GM21619 (cell line): ENCODE data around the gene MMRN2.
"Not testable (repeated sequence)": the region's sequence is repeated elsewhere in the genome, so short reads cannot be mapped to it uniquely, and the experiment has no call there.

Experiments
- ATAC-seq: cut with Tn5 transposase; IDR thresholded peaks from one replicate; pipeline ENCODE4 v1.9.1; 2021; ENCODE audit not compliant: unreplicated experiment

MMRN2 gene

GRCh38 chr10:86956195-86956847 is 1.1 kb downstream of the MMRN2 start:
- ATAC-seq = no peak

- no peak for ATAC-seq
Observed at GRCh38 chr10:86955501-86956194, 1.8 kb downstream of the MMRN2 start.

- ATAC-seq = no peak
Observed at GRCh38 chr10:86954681-86955500, 2.5 kb downstream of the MMRN2 start.

- no peak for ATAC-seq
Observed at GRCh38 chr10:86953747-86954680, 3.4 kb downstream of the MMRN2 start.

- not testable (repeated sequence) for ATAC-seq
Observed at GRCh38 chr10:86952697-86953096, 4.7 kb downstream of the MMRN2 start.

DNA sequence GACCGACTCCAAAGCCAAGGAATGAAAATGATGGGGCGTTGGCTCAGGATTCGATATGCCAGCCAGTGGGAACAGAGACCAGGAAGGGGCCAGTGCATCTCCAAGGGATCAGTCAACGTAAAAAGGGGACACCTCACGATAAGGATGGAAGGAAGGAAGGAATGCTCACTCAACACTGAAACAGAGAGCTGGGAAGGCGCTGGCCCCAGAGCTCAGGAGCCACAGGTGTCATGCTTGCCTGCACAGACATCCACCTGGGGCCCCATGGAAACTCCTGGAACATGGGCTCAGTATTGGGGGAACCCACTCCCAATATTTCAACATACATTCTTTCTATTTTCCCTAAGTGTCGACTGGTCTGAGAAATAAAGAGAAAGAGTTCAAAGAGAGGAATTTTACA is 5.3 kb downstream of the MMRN2 start:
- no peak for ATAC-seq

GRCh38 chr10:86951184-86951761 is 6.1 kb downstream of the MMRN2 start:
- ATAC-seq = no peak

DNA sequence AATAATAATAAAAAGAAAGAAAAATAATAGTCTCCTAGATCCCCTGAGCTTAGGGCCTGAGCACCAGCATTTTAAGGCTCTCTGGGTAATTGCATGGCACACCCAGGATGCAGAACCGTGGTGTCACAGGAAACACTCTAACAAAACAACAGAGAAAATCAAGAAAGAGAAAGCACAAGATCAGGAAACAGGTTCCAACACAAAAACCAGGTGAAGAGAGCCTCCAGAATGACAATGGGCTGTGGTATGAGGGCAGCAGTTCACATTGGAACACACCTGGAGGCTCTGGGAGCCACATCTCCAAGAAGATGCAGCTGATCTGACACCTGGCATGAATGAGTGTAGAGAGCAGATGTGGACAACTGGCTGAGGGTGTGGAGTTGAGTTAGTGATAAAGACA is 7.1 kb downstream of the MMRN2 start:
- ATAC-seq = no peak

GRCh38 chr10:86947806-86948205 is 9.6 kb downstream of the MMRN2 start:
- ATAC-seq = not testable (repeated sequence)

DNA sequence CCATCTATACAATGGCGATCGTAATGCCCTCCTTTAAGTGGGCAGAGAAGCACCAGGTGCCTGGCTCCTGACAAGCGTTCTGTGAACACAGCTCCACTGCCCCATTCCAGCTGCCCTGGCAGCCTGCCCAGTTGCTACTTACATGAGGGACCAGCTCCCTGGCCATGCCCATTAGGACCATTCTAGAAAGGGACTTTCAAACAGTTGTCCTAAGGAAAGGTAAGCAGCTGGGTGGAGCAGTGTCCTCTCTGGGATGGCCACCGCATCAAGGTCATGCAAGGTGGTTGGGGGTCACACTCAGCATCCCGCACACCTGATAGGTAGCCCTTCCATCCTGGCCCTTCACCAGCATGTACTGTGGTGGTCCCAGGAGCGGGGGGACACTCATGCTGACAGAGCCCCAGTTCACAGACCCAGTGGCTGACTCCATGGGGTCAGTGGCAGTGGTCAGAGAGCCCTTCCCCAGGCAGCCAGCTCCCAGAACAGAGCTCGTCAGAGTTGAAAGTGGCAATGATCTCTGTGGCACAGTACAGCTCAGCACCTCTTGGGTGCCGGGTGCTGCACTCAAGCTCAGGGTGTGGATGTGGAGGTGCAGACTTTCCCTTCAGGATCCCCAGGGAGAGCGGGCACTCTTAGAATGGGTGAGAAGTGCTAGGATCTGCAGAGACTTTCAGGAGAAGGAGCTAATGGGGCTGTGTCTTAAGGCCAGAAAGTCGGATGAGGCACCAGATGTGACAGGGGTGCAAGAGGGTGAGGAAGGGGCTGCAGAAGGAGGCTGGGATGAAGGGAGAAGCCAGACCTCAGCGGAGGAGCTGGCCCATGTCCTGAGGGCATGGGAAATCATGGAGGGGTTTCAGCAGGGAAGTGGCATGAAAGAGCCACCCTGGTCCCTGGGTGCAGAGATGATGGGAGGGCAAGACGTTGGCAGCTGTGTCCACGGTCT is 10.9 kb downstream of the MMRN2 start:
- ATAC-seq = no peak

- ATAC-seq = no peak
Observed at GRCh38 chr10:86945361-86946212, 11.8 kb downstream of the MMRN2 start.

GRCh38 chr10:86944907-86945306 is 12.5 kb downstream of the MMRN2 start:
- ATAC-seq = no peak

DNA sequence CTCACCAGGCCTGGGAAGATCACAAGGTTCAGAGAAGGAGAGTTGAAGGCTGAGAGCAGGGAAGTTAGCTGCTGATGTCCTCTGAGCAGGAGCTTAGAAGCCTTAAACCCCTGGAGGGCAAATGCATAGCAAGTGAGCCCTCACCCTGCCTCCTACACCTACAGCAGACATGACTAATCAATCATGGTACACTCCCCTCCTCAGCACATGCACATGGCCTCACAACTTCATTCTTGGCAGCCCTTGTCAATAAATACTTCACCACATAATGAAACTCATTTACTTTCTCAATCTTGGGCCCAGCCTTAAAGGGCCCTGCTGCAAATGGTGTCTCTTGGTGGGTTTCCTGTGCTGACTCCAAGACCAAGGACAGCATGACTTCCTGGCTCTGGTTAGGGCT is 12.9 kb downstream of the MMRN2 start:
- no peak for ATAC-seq

- no peak for ATAC-seq
Observed at GRCh38 chr10:86944031-86944419, 13.4 kb downstream of the MMRN2 start.

- ATAC-seq = no peak
Observed at GRCh38 chr10:86943316-86944030, 13.9 kb downstream of the MMRN2 start.

DNA sequence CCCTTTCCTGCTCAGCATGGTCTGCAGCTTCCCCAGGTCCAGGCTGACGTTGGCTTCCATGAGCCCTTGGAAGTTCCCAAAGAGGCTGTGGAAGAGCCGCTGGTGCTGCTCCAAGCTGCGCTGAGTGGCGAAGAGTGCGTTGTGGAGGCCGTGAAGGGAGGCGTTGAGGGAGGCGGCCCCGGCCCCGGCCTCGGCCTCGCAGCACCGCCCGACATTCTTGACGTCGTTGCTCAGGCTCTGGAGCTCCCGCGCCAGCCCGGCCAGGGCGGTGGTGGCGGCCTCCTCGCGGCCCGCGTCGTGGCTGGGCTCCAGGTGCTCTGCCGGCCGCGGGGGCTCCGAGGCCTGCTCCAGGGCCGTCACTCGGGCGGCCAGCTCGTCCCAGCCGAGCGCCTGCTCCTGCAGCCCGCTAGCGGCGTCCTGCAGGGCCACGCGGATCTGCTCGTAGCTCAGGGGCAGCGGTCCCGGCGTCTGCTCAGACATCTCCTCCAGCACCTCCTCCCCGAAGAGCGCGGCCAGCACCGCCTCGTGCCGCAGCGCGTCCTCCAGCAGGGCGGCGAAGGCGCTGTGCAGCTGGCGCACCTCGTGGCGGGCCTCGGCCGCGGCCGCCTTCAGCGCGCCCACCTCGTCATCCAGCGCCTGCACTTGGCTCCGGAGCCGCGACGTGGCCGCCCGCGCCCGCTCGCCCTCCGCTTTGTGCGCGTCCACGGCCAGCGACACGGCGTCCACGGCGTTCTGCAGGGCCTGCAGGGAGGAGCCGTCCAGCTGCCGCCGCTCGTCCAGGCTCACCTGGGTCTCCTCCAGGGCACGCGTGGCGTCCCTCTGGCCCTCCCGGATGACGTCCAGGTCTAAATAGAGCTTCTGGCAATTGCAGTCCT is 14.7 kb downstream of the MMRN2 start:
- ATAC-seq = no peak

DNA sequence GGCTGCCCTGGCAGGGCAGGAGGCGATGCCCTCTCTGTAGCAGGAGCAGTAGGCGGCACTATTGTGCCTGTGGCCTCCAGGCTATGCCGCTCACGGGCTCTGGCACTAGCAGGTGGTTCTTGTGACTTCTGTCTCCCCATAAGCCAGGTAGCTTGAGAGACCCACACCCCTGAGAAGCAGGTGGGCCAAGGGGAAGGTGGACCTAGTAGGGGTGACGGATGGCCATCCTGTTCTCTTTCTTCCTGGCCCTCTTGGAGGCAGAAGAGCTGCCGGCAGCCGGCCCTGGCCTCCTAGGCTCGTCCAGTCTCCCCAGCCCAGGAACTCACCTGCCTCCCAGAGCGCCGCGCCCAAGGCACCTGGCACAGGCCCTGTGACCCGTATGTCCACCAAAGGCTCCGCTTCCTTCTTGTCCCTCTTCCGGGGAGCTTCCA is 15.4 kb downstream of the MMRN2 start:
- ATAC-seq = no peak
